Measurements from ENCODE around the gene MTHFR.

The MTHFR gene

GRCh38 chr1:11805422-11806306, at the start of gene MTHFR, which contains the start of gene CLCN6:
Gene MTHFR, minus strand, starts transcription at chr1:11805964. Its CDS starts 2,848 bp downstream, at chr1:11803116.
Gene CLCN6, plus strand, starts transcription at chr1:11806191. Its CDS starts 72 bp downstream, at chr1:11806263.
- H3K4me3 ChIP-seq (ENCODE audit: low read length) = peak within 1 kb of the TSS; percentile 74
- DNase-seq (ENCODE audit: low read depth) = peak; percentile 100
- no peak for TF ChIP-seq CTCF (IDR thresholded peaks at IDR 0.05; ENCODE audit: insufficient read depth, low read depth, low read length, missing control alignments)

GRCh38 chr1:11855430-11855829, 49.7 kb upstream of the MTHFR start:
- TF ChIP-seq CTCF (IDR thresholded peaks at IDR 0.05; ENCODE audit: insufficient read depth, low read depth, low read length, missing control alignments) = no peak
- H3K4me3 ChIP-seq (ENCODE audit: low read length) = no peak overlapping the region
- DNase-seq (ENCODE audit: low read depth) = peak; percentile 21

GRCh38 chr1:11854519-11854918, 48.8 kb upstream of the MTHFR start:
- H3K4me3 ChIP-seq (ENCODE audit: low read length) = no peak overlapping the region
- TF ChIP-seq CTCF (IDR thresholded peaks at IDR 0.05; ENCODE audit: insufficient read depth, low read depth, low read length, missing control alignments) = no peak
- no peak for DNase-seq (ENCODE audit: low read depth)

- no peak for TF ChIP-seq CTCF (IDR thresholded peaks at IDR 0.05; ENCODE audit: insufficient read depth, low read depth, low read length, missing control alignments)
- H3K4me3 ChIP-seq (ENCODE audit: low read length) = no peak overlapping the region
- DNase-seq (ENCODE audit: low read depth) = no peak
Observed at GRCh38 chr1:11851180-11851579, 45.4 kb upstream of the MTHFR start.

GRCh38 chr1:11850156-11850555, 44.4 kb upstream of the MTHFR start:
- no peak for DNase-seq (ENCODE audit: low read depth)
- TF ChIP-seq CTCF (IDR thresholded peaks at IDR 0.05; ENCODE audit: insufficient read depth, low read depth, low read length, missing control alignments) = no peak

GRCh38 chr1:11848373-11848700, 42.6 kb upstream of the MTHFR start:
- no peak for DNase-seq (ENCODE audit: low read depth)
- no peak for TF ChIP-seq CTCF (IDR thresholded peaks at IDR 0.05; ENCODE audit: insufficient read depth, low read depth, low read length, missing control alignments)
- no peak overlapping the region for H3K4me3 ChIP-seq (ENCODE audit: low read length)

More at GRCh38 chr1:11850156-11850555, 44.4 kb upstream of the MTHFR start:
- no peak overlapping the region for H3K4me3 ChIP-seq (ENCODE audit: low read length)

All from epithelial cell of esophagus (primary cell).